AG08395 (cell line): ENCODE measurements around the gene CPEB1.
"Not testable (repeated sequence)": the region's sequence is repeated elsewhere in the genome, so short reads cannot be mapped to it uniquely, and the experiment has no call there.

Experiments used
- DNase-seq: peaks from one replicate; pipeline ENCODE4 v3.0.0; 2012; ENCODE audit warnings: mixed read lengths, low spot score

The CPEB1 gene

DNA sequence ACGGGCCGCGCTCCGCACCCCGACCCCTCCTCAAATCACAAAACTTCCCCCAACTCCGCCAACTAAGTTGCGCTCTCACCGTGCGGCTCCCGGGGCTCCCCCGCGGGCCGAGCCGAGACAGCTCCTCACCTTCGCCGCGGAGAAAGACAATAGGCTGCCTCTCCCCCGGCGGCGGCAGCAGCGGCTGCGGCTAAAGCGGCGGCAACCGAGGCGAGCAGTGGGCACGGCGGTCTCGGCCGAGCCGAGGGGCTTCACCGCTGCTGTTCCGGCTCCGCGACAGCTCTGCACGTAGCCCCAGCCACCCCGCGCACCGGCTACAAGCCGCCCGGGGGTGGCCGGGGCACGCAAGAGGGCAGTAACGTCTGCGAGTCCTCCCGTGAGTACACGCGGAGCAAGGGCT is 133.6 kb downstream of the CPEB1 start:
- not testable (repeated sequence) for DNase-seq

DNA sequence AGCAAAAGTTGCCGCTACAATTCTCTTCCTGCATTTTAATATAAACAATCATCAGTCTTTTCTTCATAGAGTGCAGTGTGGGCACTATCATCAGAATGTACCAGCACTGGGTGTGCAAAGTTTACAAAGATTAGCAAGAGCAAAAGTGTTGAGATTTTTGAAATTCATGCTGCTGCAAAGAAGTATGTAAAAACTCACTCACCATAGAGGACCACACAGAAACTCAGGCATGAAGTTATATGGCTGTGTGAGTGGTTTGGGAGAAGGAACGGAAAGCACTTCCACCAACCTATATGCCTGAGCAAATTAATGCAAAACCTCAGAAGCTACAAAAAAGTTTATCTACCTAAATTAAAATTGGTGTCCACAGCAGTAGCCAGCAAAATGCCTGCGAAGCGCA is 139.5 kb downstream of the CPEB1 start:
- DNase-seq = not testable (repeated sequence)

DNA sequence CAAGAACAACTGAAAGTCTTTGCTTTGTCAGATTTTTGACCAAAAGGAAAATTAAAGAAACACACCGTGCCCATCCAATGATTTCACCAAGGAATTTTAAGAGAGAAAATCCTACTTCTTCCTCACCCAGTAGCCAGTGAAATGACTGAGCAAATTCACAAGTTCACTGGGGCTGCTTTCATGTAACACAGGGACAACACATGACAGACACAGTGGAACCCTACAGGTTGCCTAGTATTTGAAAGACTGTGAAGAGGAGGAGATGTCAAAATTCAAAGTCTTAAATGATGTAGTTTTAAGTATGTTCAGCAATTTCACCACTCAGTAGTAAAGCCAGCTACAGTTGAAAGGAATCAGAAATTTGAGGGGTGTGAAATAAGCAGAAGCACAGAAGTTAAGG is 140.1 kb downstream of the CPEB1 start:
- DNase-seq = not testable (repeated sequence)

DNA sequence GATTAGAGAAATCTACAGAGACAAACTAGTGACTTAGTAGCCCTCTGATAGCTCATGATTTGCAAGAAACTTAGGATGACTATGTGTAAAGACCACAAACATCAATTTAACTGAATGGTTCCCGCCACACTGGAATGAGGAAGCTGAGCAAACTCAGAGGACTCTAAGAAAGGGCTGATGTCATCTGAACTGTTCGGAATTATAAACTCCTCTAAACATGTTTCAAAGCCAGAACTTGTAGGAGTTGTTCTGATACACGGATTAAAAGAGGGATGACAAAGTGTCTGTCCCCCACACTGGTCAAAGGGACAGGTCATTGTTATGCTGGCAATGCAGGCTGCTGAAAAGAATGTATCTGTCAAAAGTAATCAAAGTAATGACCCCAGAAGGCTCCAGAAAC is 141.3 kb downstream of the CPEB1 start:
- not testable (repeated sequence) for DNase-seq

DNA sequence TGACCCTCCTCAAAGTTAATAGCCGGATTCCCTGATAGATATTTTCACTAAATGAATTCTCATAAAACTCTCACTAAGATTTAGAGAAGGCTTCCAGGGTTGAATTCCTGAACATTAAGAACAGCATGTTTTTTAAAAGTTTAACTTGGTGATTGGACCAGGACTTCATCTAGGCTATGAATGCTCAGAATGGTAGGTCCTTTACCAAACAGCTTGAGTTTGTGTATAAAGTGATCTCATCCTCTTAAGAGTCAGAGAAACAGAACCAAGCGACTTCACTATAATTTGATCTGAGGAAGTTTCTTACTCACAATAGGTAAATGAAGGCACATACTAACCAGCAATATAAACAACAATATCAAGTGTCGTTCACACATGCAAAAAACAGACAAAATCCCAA is 143.1 kb downstream of the CPEB1 start:
- DNase-seq = not testable (repeated sequence)

DNA sequence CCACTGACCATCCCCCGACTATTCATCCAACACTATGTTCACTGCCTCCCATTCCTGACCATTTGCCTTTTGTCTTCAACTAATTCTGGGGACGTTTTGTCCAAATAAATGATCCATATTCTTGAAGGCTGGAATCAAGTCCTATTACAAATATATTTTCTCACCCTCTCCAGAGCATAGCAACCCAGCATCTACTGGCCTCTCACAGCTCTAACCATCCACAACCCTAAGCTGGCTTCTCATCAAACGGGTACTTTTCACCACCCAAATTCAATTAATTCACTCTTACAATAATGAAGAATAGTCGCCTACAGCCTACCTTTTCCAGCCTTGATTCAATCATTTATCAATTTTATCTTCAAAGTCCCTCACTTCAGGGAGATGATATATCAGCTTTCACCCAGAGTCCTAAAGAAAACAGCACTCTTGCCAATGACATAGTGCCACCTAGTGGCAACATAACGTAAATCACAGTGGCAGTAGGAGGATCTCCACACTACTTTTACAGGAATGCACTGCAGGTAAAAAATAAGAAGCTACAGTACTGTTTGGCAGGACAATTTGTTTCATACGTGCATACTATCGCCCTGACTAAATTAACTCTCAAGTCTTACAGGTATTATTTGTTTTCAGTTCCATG is 144.3 kb downstream of the CPEB1 start:
- DNase-seq = not testable (repeated sequence)

DNA sequence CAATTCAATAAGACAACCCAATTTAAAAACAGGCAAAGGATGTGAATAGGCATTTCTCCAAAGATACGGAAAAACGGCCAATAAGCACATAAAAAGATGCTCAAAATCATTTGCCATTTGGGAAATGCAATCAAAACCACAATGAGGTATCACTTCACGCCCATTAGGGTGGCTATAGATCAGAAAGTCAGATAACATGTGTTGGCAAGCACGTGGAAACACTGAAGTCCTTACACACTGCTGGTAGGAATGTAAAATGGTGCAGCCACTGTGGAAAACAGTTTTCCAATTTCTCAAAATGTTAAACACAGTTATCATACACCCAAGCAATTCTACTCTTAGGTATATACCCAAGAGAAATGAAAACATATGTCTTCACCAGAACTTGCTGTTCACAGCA is 146.4 kb downstream of the CPEB1 start:
- DNase-seq = not testable (repeated sequence)

DNA sequence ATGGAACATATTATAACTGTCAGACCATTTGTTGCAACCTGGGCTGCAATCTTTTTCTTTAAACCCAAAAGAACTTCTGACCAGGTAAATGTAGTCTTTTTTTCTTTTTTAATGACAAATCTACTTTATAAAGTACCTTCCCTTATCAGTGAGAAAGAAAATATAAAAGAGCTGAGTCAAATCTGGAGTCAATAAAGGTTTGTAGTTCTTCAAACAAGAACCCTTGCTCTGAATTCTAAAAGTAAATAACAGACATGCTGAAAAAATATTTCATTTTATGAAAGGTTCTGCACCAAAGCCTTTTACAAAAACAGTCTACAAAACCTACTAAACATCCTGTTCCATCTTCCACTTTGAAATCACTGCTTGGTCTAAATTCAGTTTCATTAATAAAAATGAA is 149.2 kb downstream of the CPEB1 start:
- DNase-seq = not testable (repeated sequence)
